Activated CD4-positive, alpha-beta memory T cell treated with anti-CD3 and anti-CD28 coated beads, Interleukin-2, amount 10 ng/mL, durations not matched to agents 7 days and 5 days (primary cell): Measurements from ENCODE around the gene SORCS3. TPM values are rescaled to one million over a fixed set of nuclear protein-coding genes. Genes with fewer than 3 reads are reported as not detected.

Source experiments
- CTCF ChIA-PET: fragments of 350-600 bp; sonication (Branson Sonifier 250); formaldehyde crosslinking; loops from one replicate; lab custom pipeline; 2021; ENCODE audit warnings: antibody characterized with exemption, inconsistent platforms; lab: Charles Lee
- POLR2A ChIA-PET: fragments of 350-600 bp; sonication (Branson Sonifier 250); formaldehyde crosslinking; loops from one replicate; lab custom pipeline; 2021; ENCODE audit warnings: antibody characterized with exemption; lab: Charles Lee
- DNase-seq: peaks from one replicate; pipeline ENCODE4 v3.0.0-alpha.2; 2020
- H3K27ac Mint-ChIP-seq: one replicate; pipeline ENCODE4 v1.8.0; 2021; ENCODE audit warnings: mild to moderate bottlenecking, mixed read lengths
- H3K27me3 Mint-ChIP-seq: one replicate; pipeline ENCODE4 v1.8.0; 2021; ENCODE audit warnings: mixed read lengths
- H3K36me3 Mint-ChIP-seq: one replicate; pipeline ENCODE4 v1.8.0; 2021; ENCODE audit warnings: low read depth, mixed read lengths
- H3K4me1 Mint-ChIP-seq: one replicate; pipeline ENCODE4 v1.8.0; 2021; ENCODE audit warnings: mixed read lengths
- H3K4me3 Mint-ChIP-seq: one replicate; pipeline ENCODE4 v1.8.0; 2021; ENCODE audit warnings: mild to moderate bottlenecking, mixed read lengths
- H3K9me3 Mint-ChIP-seq: one replicate; pipeline ENCODE4 v1.8.0; 2021; ENCODE audit warnings: mixed read lengths
- total RNA-seq, 2 experiments: library from RNA; stranded (reverse); gene quantifications; one replicate each; pipeline ENCODE4 v1.2.3, GENCODE V29; 2021

SORCS3 gene
- total RNA-seq, 2 experiments from 2014 or later: not detected

DNA sequence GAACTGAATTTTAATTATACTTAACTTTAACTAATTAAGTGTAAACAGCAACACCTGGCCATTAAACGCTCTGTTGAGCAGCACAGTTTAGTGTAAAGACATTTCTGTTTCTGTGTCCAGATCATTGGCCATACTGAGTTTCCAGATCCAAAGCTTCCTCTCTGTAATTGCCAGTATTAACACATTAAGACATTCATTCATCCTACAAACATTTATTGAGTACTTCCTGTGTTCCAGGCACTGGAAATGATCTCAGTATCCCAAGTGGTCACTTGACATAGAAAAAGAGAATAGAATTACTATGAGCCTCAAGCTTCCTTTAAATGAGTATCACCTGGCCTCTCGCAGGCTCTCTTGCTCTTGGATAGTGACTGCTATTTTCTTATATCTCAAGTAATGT is 618.1 kb downstream of the SORCS3 start:
- CTCF ChIA-PET: no interaction called here

GRCh38 chr10:105262666-105263065 is 621.6 kb downstream of the SORCS3 start:
- peaks cover 2% of the 10 kb centered on the region for H3K9me3 Mint-ChIP-seq
- no peak overlapping the region for H3K4me3 Mint-ChIP-seq
- H3K27me3 Mint-ChIP-seq: no peaks in the 10 kb centered on the region
- no peaks in the 10 kb centered on the region for H3K4me1 Mint-ChIP-seq
- no peaks in the 10 kb centered on the region for H3K36me3 Mint-ChIP-seq
- no peak overlapping the region for H3K27ac Mint-ChIP-seq
- POLR2A ChIA-PET: no interaction called here
- CTCF ChIA-PET: no interaction called here
- DNase-seq: no peak

More for the DNA sequence above, 618.1 kb downstream of the SORCS3 start:
- H3K27ac Mint-ChIP-seq: no peak overlapping the region
- POLR2A ChIA-PET: no interaction called here
- no peaks in the 10 kb centered on the region for H3K4me1 Mint-ChIP-seq
- no peaks in the 10 kb centered on the region for H3K36me3 Mint-ChIP-seq
- no peak for DNase-seq
- H3K4me3 Mint-ChIP-seq: no peak overlapping the region
- no peaks in the 10 kb centered on the region for H3K9me3 Mint-ChIP-seq
- no peaks in the 10 kb centered on the region for H3K27me3 Mint-ChIP-seq

- Mint-ChIP-seq H3K4me1 (no peaks in the 10 kb centered on the region), H3K27me3 (no peaks in the 10 kb centered on the region), H3K36me3 (no peaks in the 10 kb centered on the region), H3K9me3 (peaks cover 2% of the 10 kb centered on the region), H3K27ac (no peak overlapping the region), H3K4me3 (no peak overlapping the region)
- DNase-seq: no peak
- ChIA-PET POLR2A (no interaction called here), CTCF (no interaction called here)
Observed at GRCh38 chr10:105266966-105267539, 626.0 kb downstream of the SORCS3 start.

- Mint-ChIP-seq H3K4me3 (no peak overlapping the region), H3K36me3 (no peaks in the 10 kb centered on the region), H3K27ac (no peak overlapping the region), H3K4me1 (no peaks in the 10 kb centered on the region), H3K9me3 (peaks cover 4% of the 10 kb centered on the region), H3K27me3 (no peaks in the 10 kb centered on the region)
- ChIA-PET CTCF (no interaction called here), POLR2A (no interaction called here)
- no peak for DNase-seq
Observed at GRCh38 chr10:105268961-105269360, 627.9 kb downstream of the SORCS3 start.

- ChIA-PET CTCF (no interaction called here), POLR2A (no interaction called here)
- no peak overlapping the region for H3K27ac Mint-ChIP-seq
Observed at GRCh38 chr10:105269689-105270088, 628.6 kb downstream of the SORCS3 start.

GRCh38 chr10:105274556-105275070 is 633.5 kb downstream of the SORCS3 start:
- H3K9me3 Mint-ChIP-seq: peaks cover 6% of the 10 kb centered on the region
- no peak overlapping the region for H3K27ac Mint-ChIP-seq
- ChIA-PET POLR2A (no interaction called here), CTCF (no interaction called here)
- no peaks in the 10 kb centered on the region for H3K36me3 Mint-ChIP-seq
- no peaks in the 10 kb centered on the region for H3K27me3 Mint-ChIP-seq
- peaks cover 9% of the 10 kb centered on the region for H3K4me1 Mint-ChIP-seq
- DNase-seq: no peak
- no peak overlapping the region for H3K4me3 Mint-ChIP-seq

More at GRCh38 chr10:105269689-105270088, 628.6 kb downstream of the SORCS3 start:
- H3K4me3 Mint-ChIP-seq: no peak overlapping the region
- peaks cover 3% of the 10 kb centered on the region for H3K4me1 Mint-ChIP-seq
- DNase-seq: no peak
- H3K27me3 Mint-ChIP-seq: no peaks in the 10 kb centered on the region
- H3K9me3 Mint-ChIP-seq: peaks cover 4% of the 10 kb centered on the region
- no peaks in the 10 kb centered on the region for H3K36me3 Mint-ChIP-seq

DNA sequence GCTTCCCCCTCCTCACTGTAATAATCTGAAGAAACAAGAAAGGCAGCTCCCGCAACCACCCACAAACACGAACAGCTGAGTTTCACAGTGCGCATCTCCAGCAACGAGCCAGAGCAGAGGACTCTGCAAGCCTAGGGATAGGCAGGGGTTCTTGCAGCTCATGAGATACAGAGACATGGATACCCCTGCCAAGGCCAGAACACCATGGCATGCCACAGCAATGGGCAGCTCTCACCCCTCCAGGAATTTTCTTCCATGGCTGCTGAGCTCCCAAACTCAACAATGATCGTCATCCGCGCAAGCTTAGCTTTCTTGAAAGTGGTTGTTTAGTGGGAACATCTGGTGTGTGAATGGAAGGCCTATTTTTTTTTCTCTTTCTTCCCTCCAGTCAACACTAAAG is 637.3 kb downstream of the SORCS3 start:
- no peak overlapping the region for H3K27ac Mint-ChIP-seq
- H3K27me3 Mint-ChIP-seq: no peaks in the 10 kb centered on the region
- H3K9me3 Mint-ChIP-seq: peaks cover 7% of the 10 kb centered on the region
- ChIA-PET CTCF (no interaction called here), POLR2A (no interaction called here)
- H3K36me3 Mint-ChIP-seq: no peaks in the 10 kb centered on the region
- no peak overlapping the region for H3K4me3 Mint-ChIP-seq
- no peak for DNase-seq
- H3K4me1 Mint-ChIP-seq: peaks cover 9% of the 10 kb centered on the region

DNA sequence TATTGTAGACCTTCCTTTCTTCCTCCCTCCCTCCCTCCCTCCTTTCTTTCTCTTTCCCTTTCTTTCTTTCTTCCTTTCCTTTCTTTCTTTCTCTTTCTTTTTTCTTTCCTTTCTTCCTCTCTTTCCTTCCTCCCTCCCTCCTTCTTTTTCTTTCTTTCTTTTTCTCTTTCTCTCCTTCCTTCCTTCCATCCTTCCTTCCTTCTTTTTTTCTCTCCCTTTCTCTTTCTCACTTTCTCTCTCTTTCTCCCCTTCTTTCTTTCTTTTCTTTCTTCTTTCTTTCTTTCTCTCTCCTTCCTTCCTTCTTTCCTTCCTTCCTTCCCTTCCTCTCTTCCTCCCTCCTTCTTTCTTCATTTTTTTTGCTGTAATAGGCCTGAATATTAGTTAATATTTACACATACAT is 638.0 kb downstream of the SORCS3 start:
- Mint-ChIP-seq H3K27ac (no peak overlapping the region), H3K36me3 (no peaks in the 10 kb centered on the region), H3K27me3 (no peaks in the 10 kb centered on the region), H3K9me3 (peaks cover 7% of the 10 kb centered on the region), H3K4me3 (no peak overlapping the region), H3K4me1 (peaks cover 9% of the 10 kb centered on the region)
- POLR2A ChIA-PET: no interaction called here
- CTCF ChIA-PET: no interaction called here
- DNase-seq: no peak

DNA sequence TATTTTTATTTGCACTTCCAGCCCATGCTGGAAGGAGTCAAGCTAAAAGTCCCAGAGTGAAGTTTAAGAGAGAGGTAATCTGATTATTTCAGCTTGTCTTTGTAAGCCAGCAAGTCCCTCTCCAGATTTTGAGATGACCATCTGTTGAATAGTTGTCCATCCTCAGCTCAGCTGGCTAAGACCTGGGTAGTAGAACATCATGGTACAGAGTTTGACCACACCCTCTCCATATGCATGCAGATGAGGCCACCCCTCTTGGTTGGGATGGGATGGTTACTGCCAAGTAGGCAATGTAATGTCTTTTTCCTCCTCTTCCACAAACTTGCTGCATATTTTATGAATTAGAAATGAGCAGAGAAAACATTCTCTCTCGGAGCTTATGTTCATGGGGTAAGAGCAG is 639.8 kb downstream of the SORCS3 start:
- Mint-ChIP-seq H3K27me3 (no peaks in the 10 kb centered on the region), H3K4me1 (no peaks in the 10 kb centered on the region), H3K36me3 (no peaks in the 10 kb centered on the region), H3K4me3 (no peak overlapping the region), H3K27ac (no peak overlapping the region), H3K9me3 (peaks cover 7% of the 10 kb centered on the region)
- ChIA-PET CTCF (no interaction called here), POLR2A (no interaction called here)
- no peak for DNase-seq

DNA sequence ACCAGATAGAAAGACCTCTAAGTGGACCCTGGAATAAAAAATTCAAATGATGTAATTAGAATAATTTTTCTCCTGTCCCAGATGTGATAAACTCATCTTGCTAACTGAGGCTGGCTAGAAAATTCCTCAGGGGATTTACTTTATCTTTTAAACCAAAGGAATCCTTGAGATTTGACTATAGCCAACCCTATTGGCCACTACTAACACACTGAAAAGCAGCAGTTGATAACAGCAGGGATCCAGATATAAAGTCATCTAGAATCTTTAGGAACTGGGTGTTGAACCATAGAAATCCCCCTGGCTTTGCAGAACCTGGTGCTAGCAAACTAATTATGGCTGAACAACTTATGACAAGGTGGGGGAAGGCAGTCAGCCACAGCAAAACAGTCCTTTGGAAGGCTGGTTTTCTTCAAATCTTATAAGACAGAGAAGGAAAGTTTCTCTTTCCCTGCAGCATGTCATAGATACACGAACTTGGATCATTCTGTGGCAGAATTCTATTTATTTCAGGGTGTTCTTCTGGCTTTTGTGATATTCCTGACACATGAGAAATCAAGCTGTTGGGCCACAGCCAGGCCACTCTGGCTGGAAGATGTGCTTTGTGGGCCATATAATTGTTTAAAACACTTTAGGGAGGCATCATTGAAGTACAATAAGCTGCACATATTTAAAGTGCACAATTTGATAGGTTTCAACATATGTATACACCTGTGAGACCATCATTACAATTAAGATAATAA is 643.6 kb downstream of the SORCS3 start:
- Mint-ChIP-seq H3K9me3 (peaks cover 2% of the 10 kb centered on the region), H3K4me1 (no peaks in the 10 kb centered on the region), H3K27ac (no peak overlapping the region), H3K36me3 (no peaks in the 10 kb centered on the region), H3K4me3 (no peak overlapping the region), H3K27me3 (no peaks in the 10 kb centered on the region)
- DNase-seq: no peak
- ChIA-PET CTCF (no interaction called here), POLR2A (no interaction called here)

DNA sequence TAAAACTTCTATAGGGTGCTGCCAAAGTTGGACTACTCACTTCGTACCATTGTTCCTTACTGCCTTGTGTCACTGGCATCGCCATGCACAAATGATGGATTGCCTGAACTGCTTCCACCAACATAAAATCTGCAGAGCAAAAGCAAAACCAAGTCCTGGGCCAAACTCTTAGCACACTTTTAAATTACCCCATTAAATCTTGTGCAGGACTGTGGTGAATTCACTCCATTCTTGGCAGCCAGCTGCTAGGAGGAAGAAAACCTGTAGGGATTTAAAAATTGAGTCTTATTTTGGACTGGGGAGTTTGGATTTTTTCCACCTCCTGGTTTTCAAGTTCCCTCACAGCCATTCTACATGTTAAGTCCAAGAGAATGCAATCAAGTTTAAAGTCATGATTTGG is 646.9 kb downstream of the SORCS3 start:
- H3K4me3 Mint-ChIP-seq: no peak overlapping the region
- CTCF ChIA-PET: no interaction called here
- no peaks in the 10 kb centered on the region for H3K4me1 Mint-ChIP-seq
- no peaks in the 10 kb centered on the region for H3K36me3 Mint-ChIP-seq
- H3K27ac Mint-ChIP-seq: no peak overlapping the region
- no peak for DNase-seq
- POLR2A ChIA-PET: no interaction called here
- H3K9me3 Mint-ChIP-seq: no peaks in the 10 kb centered on the region
- H3K27me3 Mint-ChIP-seq: no peaks in the 10 kb centered on the region

DNA sequence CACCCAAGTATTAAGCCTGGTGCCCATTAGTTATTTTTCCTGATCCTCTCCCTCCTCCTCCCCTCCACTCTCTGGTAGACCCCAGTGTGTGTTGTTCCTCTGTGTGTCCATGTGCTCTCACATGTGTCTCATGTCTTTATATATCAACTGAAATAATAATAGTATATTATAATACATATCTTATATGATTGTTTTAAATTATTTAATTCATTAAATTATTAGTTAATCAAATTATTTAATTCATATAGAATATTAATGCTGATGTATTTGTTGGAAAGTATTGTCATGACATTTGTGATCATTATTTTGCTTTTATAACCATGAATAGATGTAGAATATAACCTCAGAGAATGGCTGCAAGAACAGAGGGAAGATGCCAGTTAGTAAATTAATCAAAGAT is 647.5 kb downstream of the SORCS3 start:
- H3K4me3 Mint-ChIP-seq: no peak overlapping the region
- ChIA-PET CTCF (no interaction called here), POLR2A (no interaction called here)
- no peaks in the 10 kb centered on the region for H3K27me3 Mint-ChIP-seq
- no peak overlapping the region for H3K27ac Mint-ChIP-seq
- no peaks in the 10 kb centered on the region for H3K4me1 Mint-ChIP-seq
- H3K9me3 Mint-ChIP-seq: no peaks in the 10 kb centered on the region
- no peaks in the 10 kb centered on the region for H3K36me3 Mint-ChIP-seq
- no peak for DNase-seq

DNA sequence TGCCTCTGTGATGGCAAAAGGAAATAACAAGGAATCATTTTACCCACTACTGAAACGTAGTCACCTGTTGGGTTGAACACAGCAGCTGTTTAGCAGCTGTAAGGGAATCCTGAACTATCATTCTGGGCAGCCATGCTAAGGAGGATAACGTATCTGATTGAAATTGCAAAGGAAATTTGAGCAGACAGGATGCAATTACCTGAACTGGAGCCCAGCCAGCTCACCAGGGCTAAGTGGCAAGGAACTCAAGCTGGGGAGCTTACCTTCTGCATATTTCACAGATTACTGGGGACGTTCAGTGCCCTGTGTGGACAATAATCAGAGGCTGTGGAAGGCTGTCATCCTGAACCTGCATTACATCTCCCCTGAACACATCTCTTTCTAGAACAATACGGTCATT is 650.5 kb downstream of the SORCS3 start:
- H3K9me3 Mint-ChIP-seq: no peaks in the 10 kb centered on the region
- ChIA-PET POLR2A (no interaction called here), CTCF (no interaction called here)
- no peak overlapping the region for H3K27ac Mint-ChIP-seq
- H3K4me3 Mint-ChIP-seq: no peak overlapping the region
- H3K27me3 Mint-ChIP-seq: no peaks in the 10 kb centered on the region
- H3K36me3 Mint-ChIP-seq: no peaks in the 10 kb centered on the region
- no peaks in the 10 kb centered on the region for H3K4me1 Mint-ChIP-seq
- DNase-seq: no peak

DNA sequence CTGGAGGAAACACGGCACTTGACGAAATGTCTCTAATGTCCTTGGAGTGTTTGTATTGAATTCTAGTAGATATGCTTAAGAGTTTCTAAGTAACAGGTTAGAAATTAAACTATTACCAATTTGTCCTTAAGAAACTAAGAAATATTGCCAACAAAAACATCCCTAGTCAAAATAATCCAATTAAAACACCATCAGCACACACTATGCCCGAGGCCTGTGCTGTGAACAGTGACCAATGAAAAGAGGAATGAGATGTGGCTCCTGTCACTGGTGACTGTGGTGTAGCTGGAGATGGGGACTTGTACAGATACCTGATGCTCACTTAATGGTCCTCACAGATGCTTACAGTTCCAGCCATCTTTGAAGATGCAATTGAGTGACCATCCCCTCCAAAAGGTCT is 651.1 kb downstream of the SORCS3 start:
- Mint-ChIP-seq H3K27me3 (no peaks in the 10 kb centered on the region), H3K27ac (no peak overlapping the region), H3K36me3 (no peaks in the 10 kb centered on the region), H3K4me3 (no peak overlapping the region), H3K9me3 (no peaks in the 10 kb centered on the region), H3K4me1 (no peaks in the 10 kb centered on the region)
- POLR2A ChIA-PET: no interaction called here
- CTCF ChIA-PET: no interaction called here
- DNase-seq: no peak
